Kidney (tissue), 14 donors: ENCODE data around the gene TMEM53. TPM values are rescaled to one million over a fixed set of nuclear protein-coding genes. Genes with fewer than 3 reads are reported as not detected.

ENCODE experiments used
- DNase-seq, 5 donors: peaks; one replicate each; pipeline ENCODE4 v3.0.0-alpha.2; 2013 to 2020
- FAIRE-seq: peaks from 2 replicates; lab custom pipeline; 2012; peaks lifted over from hg19 to GRCh38; lab: Jason Lieb, UNC
- H3K27ac ChIP-seq, 2 donors: one replicate each; pipeline ENCODE4 v1.7.0; 2013; ENCODE audit warnings: low read depth in 2 of 2, low read length in 2 of 2, inconsistent platforms in 1 of 2
- H3K27me3 ChIP-seq: one replicate; pipeline ENCODE4 v1.7.1; 2013; ENCODE audit warnings: low read length, inconsistent platforms; ENCODE audit not compliant: control insufficient read depth, insufficient read depth
- H3K36me3 ChIP-seq, 3 donors: one replicate each; pipeline versions ENCODE4 v1.7.0 to v1.7.1; 2013; ENCODE audit warnings: low read length in 3 of 3, control low read depth in 1 of 3, inconsistent platforms in 1 of 3; ENCODE audit not compliant: insufficient read depth in 3 of 3, control insufficient read depth in 2 of 3
- H3K4me1 ChIP-seq, 3 donors: one replicate each; pipeline versions ENCODE4 v1.7.0 to v1.7.1; 2013; ENCODE audit warnings: low read length in 3 of 3, inconsistent platforms in 1 of 3, low read depth in 1 of 3; ENCODE audit not compliant: control insufficient read depth in 2 of 3, insufficient read depth in 2 of 3
- H3K4me3 ChIP-seq, 3 donors: one replicate each; pipeline versions ENCODE4 v1.7.0 to v1.8.1; 2013; ENCODE audit warnings: low read length in 3 of 3, control low read depth in 1 of 3, inconsistent platforms in 1 of 3
- H3K9ac ChIP-seq, 3 donors: one replicate each; pipeline versions ENCODE4 v1.7.0 to v1.7.1; 2013; ENCODE audit warnings: low read length in 3 of 3, control low read depth in 1 of 3, inconsistent platforms in 1 of 3
- H3K9me3 ChIP-seq, 3 donors: one replicate each; pipeline versions ENCODE4 v1.7.0 to v1.7.1; 2013; ENCODE audit warnings: low read length in 3 of 3, control low read depth in 1 of 3, inconsistent platforms in 1 of 3; ENCODE audit not compliant: control insufficient read depth in 2 of 3, insufficient read depth in 1 of 3
- CTCF ChIP-seq: IDR thresholded peaks from 3 replicates; pipeline ENCODE4 v1.5.1; 2012; ENCODE audit warnings: mild to moderate bottlenecking, moderate library complexity, borderline replicate concordance; ENCODE audit not compliant: insufficient read depth; ENCODE audit errors: extremely low read depth
- intact Hi-C: fragments of 100-400 bp; cut with DNase I; formaldehyde crosslinking; loops from one replicate; pipeline ENCODE4 v1.11.1; 2022
- polyA plus RNA-seq: library from polyadenylated mRNA; stranded (reverse); fragments of 350-450 nt; fragmentation: Illumina TruSeq; extraction: RNeasy Lipid Tissue Mini Kit (QIAGEN cat#74804); gene quantifications from one replicate; pipeline ENCODE4 v1.2.3, GENCODE V29; 2014; ENCODE audit warnings: low read depth, low replicate concordance; ENCODE audit not compliant: insufficient read depth
- total RNA-seq: library from RNA; stranded (reverse); fragmentation: NEBNext Ultra II Directional; extraction: Animal tissue kit (Norgen Biotek cat#: 25700); gene quantifications from one replicate; pipeline ENCODE4 v1.2.1, GENCODE V29; 2021
- donor health status: control.
- donor health status: control.
- donor health status: control.
- donor health status: control.
- donor health status: control.
- donor health status: DM: yes; HTN: yes; CAD: no.
- donor health status: Normal renal cell carcinoma (clear cell type).

TMEM53 gene
- total and polyA plus RNA-seq, 2 donors from 2014 or later, result 16.4 to 45.0 TPM

GRCh38 chr1:44643721-44644334 lies 30.5 kb downstream of the TMEM53 start:
- H3K9me3 ChIP-seq, result no peaks in the 10 kb centered on the region
- no peaks in the 10 kb centered on the region for H3K27me3 ChIP-seq
- intact Hi-C loops, result no loop called here
- H3K36me3 ChIP-seq, result peaks cover 5 to 57% (median 37%) of the 10 kb centered on the region in 3 donors
- H3K4me3 ChIP-seq, result no peak overlapping the region
- no peak overlapping the region for H3K27ac ChIP-seq
- no peak for TF ChIP-seq CTCF
- FAIRE-seq, result no peak
- H3K4me1 ChIP-seq, result no peaks in the 10 kb centered on the region
- DNase-seq, result no peak
- no peak overlapping the region for H3K9ac ChIP-seq

- Histone ChIP-seq H3K9ac (no peak overlapping the region), H3K4me3 (no peak overlapping the region), H3K36me3 (peaks cover 5 to 59% (median 37%) of the 10 kb centered on the region in 3 donors), H3K27me3 (no peaks in the 10 kb centered on the region), H3K27ac (no peak overlapping the region), H3K4me1 (no peaks in the 10 kb centered on the region), H3K9me3 (no peaks in the 10 kb centered on the region)
- FAIRE-seq, result no peak
- no peak for TF ChIP-seq CTCF
- intact Hi-C loops, result no loop called here
- peak in 2 of 5 donors; percentile 36 to 48 for DNase-seq
Observed at GRCh38 chr1:44642925-44643324, 31.4 kb downstream of the TMEM53 start.

DNA sequence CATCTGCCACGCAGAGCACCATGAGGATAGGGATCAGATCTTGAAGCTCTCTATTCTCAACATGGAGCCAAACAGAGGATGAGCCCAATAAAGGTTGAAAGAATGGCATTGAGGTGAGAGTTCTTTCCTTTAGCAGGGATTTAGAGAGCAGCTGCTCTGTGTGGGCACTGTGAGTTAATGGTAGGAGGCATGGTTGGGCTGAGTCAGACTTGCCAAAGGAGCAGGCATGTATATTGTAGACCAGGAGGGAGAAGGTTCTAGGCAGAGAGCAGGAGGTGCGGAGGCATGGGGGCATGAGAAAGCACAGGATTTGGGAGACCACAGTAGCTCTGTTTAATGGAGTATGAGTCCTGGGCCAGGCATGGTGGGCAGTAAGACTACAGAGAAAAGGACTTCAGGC lies 32.0 kb downstream of the TMEM53 start:
- TF ChIP-seq CTCF, result no peak
- intact Hi-C loops, result no loop called here
- no peak for FAIRE-seq

More for the DNA sequence above, 32.0 kb downstream of the TMEM53 start:
- Histone ChIP-seq H3K9ac (no peak overlapping the region), H3K36me3 (peaks cover 5 to 55% (median 36%) of the 10 kb centered on the region in 3 donors), H3K27me3 (no peaks in the 10 kb centered on the region), H3K9me3 (no peaks in the 10 kb centered on the region), H3K4me3 (no peak overlapping the region), H3K4me1 (no peaks in the 10 kb centered on the region), H3K27ac (no peak overlapping the region)
- DNase-seq, result no peak
